Measurements from ENCODE around the gene DPF3. TPM values are rescaled to one million over a fixed set of nuclear protein-coding genes. Genes with fewer than 3 reads are reported as not detected.

Gene DPF3
- total RNA-seq, 1 experiment from 2014 or later = 6.4 TPM

DNA sequence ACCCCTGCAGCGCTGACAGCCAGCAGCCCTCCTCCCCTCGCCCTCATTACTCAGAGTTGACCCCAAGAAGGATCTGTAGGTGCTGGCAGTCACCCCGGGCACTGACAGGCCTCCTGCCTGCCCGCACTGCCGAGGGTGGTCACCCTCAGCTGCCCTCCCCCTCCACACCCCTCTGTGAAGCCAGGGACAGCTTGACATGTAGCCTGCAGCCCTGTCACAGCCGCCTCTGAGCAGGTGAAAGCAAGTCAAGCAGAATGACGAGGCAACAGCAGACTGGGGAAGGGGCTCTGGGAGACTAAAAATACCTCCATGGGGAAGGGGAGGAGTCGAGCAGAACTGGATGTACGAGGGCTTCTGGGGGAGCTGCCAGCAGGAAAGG, 178.1 kb downstream of the DPF3 start:
- DNase-seq (ENCODE audit: low read depth) = peak; percentile 32

- DNase-seq (ENCODE audit: low read depth) = no peak
These were observed 178.6 kb downstream of the DPF3 start for GRCh38 chr14:72715215-72715849.

GRCh38 chr14:72714871-72715214, 179.1 kb downstream of the DPF3 start:
- DNase-seq (ENCODE audit: low read depth) = no peak

- DNase-seq (ENCODE audit: low read depth) = no peak
These were observed 179.8 kb downstream of the DPF3 start for GRCh38 chr14:72714094-72714493.

- DNase-seq (ENCODE audit: low read depth) = no peak
These were observed 182.0 kb downstream of the DPF3 start for GRCh38 chr14:72711936-72712335.

DNA sequence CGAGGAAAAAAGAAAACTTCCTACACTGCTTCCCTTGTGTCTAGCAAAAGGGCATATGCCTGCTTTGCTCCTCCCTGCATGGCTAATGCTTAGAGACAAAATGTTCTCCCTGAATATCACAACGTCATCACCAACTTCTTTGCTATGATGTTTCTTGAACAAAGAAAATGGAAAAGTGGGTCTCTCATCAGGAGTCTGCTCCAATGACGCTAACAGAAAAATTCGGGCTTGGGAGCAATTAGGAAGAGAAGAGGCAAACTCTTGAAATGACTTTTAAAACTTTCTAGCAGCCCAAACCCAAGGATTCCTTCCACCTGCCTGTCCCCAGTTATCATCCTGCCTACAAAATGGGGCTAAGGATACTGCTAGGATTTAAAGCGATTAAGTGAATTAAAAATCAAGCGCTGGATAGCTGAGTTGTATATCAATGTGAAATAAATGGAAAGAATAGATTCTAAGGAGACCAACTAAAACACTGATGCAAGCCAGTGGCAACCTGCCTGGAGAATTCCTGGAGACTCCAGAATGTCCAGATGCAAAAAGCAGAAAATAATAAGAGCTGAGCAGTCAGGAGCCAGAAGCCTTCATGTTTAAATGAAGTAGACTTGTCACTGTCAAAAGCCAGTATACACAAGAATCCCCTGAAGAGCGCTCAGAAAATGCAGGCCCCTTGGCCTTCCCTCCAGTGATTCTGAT, 183.8 kb downstream of the DPF3 start:
- DNase-seq (ENCODE audit: low read depth) = no peak

DNA sequence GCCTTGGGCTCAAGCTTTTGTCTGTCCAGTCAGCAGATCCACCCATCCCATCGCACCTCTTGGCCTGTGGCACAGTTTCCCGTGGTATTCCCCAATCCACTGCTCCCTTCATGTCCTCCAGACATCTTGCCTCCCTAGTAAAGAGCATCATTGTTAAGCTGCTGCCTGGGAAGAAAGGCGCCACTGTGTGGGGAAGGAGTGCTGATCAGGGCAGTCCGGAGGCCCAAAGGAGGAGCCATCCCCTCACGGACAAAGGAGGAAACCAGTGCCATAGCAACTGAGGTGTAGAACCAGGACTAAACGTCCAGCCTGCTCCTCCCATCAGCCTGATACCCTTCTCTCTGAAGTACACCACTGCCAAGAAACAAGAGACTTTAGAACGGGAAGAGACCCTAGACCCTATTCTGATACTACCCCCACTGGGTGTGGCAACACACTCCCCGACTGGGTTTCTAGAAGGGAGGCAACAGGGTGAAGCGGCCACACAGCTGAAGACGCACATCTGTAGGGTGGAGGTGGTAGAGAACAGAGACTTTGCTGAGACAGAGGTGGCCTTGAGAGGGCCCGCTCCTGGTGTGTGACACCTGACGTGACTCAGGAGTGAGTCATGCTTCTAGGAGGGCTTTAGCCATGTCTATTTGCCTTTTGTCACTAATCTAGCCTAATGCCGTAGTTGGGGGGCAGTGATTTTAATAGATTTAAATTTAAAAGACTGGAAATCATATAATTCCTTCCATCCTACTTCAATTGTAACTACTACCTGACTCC, 185.0 kb downstream of the DPF3 start:
- DNase-seq (ENCODE audit: low read depth) = peak; percentile 63

DNA sequence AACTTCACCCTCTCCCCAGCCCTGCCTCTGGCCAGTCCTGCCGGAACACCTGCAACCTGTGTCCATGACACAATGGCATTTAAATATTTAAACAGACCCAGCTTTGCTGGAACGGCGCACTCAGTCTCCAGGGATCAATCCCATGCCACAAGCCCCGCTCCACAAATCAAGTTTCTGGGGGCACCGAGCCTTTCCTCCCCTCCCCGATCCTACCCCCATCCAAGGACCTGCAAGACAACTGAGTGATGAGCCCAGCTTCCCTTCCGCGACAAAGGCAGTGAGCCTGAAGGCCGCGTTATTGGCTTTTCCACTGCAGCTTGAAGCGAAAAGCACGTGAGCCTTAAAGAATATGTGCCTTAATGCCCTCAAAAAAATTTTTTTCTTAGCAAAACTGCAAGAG, 185.7 kb downstream of the DPF3 start:
- no peak for DNase-seq (ENCODE audit: low read depth)

GRCh38 chr14:72706485-72706884, 187.4 kb downstream of the DPF3 start:
- DNase-seq (ENCODE audit: low read depth) = no peak

- no peak for DNase-seq (ENCODE audit: low read depth)
These were observed 189.4 kb downstream of the DPF3 start for GRCh38 chr14:72704502-72704901.

DNA sequence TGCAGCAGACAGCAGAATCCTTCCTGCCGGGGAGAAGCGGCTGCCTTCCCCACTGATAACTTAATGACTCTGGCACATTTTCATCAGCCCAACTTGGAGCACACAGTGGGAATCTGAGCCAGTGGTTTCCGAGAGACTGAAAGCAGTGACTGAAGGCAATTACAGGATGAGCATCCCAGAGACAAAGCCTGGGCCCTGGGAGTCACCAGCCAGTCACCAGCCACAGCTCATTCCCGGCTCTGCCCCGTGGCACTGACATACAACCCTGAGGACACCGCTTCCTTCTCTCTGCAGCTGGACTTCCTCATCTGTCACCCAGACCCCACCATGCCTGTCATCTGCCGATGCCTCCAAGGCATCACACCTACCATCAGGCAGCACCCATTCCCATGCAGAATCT, 192.3 kb downstream of the DPF3 start:
- peak; percentile 31 for DNase-seq (ENCODE audit: low read depth)

DNA sequence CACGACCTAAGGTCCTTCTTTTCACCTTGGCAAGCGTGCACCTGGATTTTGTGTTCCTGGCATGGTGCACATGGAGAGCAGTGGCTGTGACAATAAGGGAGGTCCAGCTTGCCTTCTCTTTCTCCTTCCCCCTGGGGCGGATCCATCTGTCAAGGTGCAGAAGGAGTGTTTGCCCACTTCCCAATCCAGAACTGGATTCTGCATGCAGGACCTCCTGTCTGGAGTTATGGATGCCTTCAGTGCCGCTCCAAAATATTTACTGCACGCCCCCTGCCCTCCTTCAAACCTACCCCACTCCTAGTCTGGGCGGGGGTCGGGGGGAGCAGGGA, 192.7 kb downstream of the DPF3 start:
- no peak for DNase-seq (ENCODE audit: low read depth)

- DNase-seq (ENCODE audit: low read depth) = no peak
These were observed 193.3 kb downstream of the DPF3 start for GRCh38 chr14:72700338-72701236.

DNA sequence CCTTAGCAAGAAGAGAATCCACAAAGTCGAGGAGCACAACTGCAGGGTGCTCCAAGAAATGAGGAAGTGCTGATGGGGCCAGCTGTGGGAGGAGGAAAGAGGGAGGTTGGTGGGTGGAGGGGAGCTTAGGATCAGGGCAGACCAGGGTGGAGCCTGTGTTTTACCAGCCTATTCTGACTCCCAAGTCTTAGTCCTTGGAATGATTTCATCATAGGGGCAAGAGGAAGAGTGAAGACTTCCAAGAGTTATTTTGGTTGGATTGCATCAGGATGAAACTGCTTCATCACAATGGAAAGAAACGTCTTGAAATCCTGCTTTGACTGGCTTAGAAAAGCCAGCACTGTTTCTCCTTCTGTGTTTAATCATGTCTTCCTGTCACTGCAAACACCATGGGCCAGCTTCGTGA, 194.0 kb downstream of the DPF3 start:
- DNase-seq (ENCODE audit: low read depth) = no peak

DNA sequence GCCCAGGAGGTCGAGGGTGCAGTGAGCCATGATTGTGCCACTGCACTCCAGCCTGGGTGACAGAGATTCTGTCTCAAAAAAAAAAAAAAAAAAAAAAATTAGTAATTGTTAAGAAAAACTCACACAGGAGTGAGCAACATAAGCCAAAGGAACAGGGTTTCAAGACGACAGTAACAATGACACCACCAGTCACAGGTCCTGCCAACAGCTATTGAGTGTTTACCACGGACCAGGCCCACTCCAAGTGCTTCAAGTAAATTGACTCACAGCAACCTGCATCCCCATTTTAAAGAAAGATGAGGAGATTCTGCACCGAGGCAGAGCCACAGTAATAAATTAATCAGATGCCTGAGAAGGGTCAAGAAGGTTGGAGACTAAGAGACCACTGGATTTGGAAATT, 194.5 kb downstream of the DPF3 start:
- DNase-seq (ENCODE audit: low read depth) = no peak

GRCh38 chr14:72692696-72693095, 201.2 kb downstream of the DPF3 start:
- DNase-seq (ENCODE audit: low read depth) = no peak

DNA sequence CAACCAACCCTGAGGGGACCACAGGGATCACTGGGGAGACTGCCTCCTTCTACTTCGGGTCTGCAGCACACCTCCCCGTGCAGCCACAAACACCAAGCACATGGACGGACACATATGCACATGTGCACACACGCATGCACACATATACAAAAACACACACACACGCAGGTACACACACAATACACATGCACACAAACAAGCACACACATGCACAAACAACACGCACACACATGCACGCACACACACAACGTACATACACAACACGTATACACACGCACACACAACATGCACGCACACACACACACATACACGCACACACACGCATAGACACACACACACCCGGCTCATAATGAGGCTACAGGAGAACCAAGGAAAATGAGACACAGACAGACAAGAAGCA, 203.6 kb downstream of the DPF3 start:
- DNase-seq (ENCODE audit: low read depth) = no peak

DNA sequence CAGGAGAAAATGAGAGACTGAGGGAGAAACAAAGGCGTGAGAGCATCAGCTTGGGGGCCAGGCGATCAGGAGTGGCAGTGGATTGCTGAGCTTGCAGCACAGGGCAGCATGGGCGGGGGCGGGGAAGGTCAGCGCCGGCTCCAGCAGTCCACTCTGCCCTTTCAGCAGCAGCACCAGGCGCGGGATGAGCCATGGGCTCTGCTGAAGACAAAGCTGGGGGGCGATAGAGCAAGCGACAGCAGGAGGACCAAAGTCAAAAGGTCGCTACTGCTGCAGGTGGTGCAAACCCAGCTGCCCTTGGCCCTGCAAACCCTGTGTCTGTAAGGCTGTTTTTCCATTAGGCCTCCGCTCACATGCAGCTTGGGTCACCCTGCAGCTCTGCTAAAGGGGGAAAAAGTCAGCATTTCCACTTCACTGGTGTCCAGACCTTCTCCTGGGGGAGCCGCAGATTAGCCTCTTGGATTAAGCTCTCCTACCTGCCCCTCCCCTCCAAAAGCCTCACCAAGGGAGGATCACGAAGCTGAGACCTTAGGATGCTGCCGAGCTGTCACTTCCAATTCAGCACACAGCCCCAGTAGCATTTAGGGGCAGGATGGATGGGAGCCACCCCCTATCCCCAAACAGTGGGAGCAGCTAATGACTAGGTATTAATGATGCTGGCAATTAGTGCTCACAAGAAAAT, 204.8 kb downstream of the DPF3 start:
- DNase-seq (ENCODE audit: low read depth) = no peak

DNA sequence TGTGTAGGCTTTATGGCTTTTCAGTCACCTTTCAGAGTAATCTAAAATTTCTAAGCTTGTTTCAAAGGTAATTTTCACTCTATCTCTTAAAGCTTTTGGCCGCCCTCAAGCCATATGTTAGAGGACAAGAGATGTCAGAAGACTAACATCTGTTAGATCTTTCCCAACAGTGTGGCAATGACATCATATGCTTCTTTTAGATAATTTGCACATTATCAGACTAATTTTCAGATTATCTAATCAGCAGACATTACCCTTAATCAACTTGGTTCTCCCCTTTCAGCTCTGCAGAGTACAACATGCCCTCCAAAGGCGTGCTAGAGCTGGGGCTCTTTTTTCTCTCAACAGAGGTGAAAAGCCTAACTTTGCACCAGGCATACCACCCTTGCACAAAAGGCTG, 207.1 kb downstream of the DPF3 start:
- no peak for DNase-seq (ENCODE audit: low read depth)

DNA sequence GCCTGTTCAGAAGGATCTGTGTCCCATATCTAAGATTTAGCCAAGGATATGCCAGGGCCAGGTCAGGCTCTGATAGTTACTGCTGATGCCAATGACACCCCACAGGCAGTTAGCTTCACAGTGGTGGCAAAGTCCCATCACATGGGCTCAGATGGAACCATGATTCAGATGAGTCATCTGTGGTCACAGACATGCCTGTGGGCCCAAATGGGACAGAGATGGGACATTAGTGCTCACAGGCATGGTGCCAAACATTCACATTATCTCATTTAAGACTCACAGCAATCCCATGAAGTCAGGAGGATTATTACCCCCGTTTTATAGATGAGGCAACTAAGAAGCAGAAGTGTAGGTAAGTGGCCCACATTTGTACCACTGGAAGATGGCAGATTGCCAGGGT, 207.8 kb downstream of the DPF3 start:
- peak; percentile 48 for DNase-seq (ENCODE audit: low read depth)

GRCh38 chr14:72685456-72685855, 208.4 kb downstream of the DPF3 start:
- no peak for DNase-seq (ENCODE audit: low read depth)

DNA sequence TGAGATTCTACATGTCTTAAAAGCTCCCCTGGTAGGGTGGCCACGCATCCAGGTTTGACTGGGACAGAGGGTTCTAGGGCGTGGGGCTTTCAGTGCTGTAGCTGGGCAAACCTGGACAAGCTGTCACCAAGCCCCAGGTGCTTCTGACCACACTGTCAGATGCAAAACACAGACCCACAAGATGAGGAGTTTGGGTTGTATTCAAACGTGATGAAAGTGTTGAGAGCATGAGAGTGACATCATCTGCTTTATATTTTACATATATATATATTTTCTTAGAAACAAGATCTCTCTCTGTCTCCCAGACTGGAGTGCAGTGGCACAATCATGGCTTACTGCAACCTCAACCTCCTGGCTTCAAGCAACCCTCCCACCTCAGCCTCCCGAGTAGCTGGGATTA, 210.1 kb downstream of the DPF3 start:
- DNase-seq (ENCODE audit: low read depth) = no peak

Measured in Daoy (cell line).